DND-41 (cell line): Measurements from ENCODE around the gene APOA5.

Source experiments
- EZH2 ChIP-seq: IDR thresholded peaks from 3 replicates; pipeline ENCODE4 v1.6.1; 2012; ENCODE audit warnings: borderline replicate concordance, low read depth, mild to moderate bottlenecking, moderate library complexity, low read length, inconsistent platforms; ENCODE audit not compliant: severe bottlenecking
- TF ChIP-seq, protein P1 (sequence below): IDR thresholded peaks from 2 replicates; pipeline ENCODE4 v1.5.1; 2012; ENCODE audit warnings: borderline replicate concordance, low read length, moderate library complexity, mild to moderate bottlenecking; ENCODE audit not compliant: poor library complexity, severe bottlenecking; ENCODE audit errors: extremely low read depth

DNA sequence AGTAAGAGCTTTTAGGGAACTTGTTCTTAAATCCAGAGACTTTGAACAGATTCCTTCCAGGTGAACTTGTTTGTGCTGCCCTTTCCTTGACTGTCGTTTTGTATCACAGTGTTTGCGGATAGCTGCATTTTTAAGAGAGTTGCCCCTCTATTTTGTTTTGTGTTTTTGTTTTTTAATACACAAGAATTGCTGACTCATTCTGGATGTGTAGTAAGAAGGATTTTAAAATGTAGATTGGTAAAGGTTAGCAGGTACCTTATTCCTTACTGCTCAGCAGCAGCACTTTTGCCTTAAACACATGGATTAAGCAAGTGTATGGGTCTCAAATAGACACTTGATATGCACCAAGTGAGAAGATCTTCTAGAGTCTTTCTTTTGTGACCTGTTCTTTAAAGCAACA, 8.9 kb upstream of the APOA5 start:
- TF ChIP-seq, protein P1, sequence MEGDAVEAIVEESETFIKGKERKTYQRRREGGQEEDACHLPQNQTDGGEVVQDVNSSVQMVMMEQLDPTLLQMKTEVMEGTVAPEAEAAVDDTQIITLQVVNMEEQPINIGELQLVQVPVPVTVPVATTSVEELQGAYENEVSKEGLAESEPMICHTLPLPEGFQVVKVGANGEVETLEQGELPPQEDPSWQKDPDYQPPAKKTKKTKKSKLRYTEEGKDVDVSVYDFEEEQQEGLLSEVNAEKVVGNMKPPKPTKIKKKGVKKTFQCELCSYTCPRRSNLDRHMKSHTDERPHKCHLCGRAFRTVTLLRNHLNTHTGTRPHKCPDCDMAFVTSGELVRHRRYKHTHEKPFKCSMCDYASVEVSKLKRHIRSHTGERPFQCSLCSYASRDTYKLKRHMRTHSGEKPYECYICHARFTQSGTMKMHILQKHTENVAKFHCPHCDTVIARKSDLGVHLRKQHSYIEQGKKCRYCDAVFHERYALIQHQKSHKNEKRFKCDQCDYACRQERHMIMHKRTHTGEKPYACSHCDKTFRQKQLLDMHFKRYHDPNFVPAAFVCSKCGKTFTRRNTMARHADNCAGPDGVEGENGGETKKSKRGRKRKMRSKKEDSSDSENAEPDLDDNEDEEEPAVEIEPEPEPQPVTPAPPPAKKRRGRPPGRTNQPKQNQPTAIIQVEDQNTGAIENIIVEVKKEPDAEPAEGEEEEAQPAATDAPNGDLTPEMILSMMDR: no peak
- TF ChIP-seq EZH2: no peak
